NOMO-1 (cell line): ENCODE results near the gene GOLGA8K.
"Not testable (repeated sequence)": the region's sequence is repeated elsewhere in the genome, so short reads cannot be mapped to it uniquely, and the experiment has no call there.

Experiments
- DNase-seq, 2 experiments: peaks; one replicate each; lab custom pipeline; 2025; ENCODE audit not compliant: unreplicated experiment in 2 of 2; lab: John Stamatoyannopoulos, UW

GOLGA8K gene, protein sequence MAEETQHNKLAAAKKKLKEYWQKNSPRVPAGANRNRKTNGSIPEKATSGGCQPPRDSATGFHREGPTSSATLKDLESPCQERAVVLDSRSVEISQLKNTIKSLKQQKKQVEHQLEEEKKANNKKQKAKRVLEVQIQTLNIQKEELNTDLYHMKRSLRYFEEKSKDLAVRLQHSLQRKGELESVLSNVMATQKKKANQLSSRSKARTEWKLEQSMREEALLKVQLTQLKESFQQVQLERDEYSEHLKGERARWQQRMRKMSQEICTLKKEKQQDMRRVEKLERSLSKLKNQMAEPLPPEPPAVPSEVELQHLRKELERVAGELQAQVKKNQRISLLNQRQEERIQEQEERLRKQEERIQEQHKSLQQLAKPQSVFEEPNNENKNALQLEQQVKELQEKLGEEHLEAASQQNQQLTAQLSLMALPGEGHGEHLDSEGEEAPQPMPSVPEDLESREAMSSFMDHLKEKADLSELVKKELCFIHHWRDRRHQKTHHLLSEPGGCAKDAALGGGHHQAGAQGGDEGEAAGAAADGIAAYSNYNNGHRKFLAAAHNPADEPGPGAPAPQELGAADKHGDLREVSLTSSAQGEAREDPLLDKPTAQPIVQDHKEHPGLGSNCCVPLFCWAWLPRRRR

DNA sequence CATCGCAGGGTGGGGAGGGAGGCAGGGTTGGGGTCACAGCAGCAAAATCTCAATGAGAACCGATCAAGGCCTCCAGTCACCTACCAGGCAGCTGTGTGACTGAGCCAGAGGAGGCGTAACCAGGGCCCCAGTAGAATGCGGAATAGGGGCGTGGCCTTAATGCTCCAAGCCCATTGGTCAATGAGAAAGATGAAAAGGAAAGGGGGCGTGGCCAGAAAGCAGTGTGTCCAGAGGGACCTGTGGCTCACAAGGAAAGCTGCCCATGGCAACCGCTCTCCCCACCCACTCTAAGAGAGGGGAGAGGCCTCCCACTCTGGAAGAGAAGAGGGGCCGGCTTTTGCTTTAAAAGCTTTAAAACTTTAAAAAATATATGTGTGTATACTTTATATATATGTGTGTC is at the start of gene GOLGA8K:
TSS of gene GOLGA8K (minus strand) at position 101 of the 400 bp plus-strand sequence. CDS start at position 3, 98 bp downstream.
- not testable (repeated sequence) for DNase-seq

DNA sequence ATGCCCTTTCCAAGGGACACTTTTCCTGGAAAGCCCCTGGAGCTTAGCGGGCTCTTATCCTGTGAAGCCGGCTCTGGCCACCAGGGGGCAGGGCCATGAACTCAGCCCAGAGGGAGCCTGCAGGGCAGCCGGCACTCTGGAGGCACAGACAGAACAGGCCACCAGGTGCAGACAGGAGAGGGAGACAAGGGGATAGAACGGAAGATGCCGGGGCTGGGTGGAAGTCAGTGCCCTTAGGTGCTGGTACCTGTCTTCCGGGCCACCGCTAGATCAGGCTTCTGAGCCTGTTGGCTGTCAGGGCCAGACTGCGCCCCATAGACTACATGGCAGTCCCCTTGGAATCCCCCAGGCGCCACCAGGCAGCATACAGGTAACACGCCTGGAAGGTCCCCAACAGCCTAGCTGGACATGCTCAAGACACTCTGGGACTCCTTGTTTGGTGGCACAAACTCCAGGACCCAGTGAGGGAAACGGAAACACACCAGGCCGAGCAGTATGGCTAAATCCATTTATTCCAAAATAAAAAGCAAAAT is 37.4 kb upstream of the GOLGA8K start:
- DNase-seq, result not testable (repeated sequence)

DNA sequence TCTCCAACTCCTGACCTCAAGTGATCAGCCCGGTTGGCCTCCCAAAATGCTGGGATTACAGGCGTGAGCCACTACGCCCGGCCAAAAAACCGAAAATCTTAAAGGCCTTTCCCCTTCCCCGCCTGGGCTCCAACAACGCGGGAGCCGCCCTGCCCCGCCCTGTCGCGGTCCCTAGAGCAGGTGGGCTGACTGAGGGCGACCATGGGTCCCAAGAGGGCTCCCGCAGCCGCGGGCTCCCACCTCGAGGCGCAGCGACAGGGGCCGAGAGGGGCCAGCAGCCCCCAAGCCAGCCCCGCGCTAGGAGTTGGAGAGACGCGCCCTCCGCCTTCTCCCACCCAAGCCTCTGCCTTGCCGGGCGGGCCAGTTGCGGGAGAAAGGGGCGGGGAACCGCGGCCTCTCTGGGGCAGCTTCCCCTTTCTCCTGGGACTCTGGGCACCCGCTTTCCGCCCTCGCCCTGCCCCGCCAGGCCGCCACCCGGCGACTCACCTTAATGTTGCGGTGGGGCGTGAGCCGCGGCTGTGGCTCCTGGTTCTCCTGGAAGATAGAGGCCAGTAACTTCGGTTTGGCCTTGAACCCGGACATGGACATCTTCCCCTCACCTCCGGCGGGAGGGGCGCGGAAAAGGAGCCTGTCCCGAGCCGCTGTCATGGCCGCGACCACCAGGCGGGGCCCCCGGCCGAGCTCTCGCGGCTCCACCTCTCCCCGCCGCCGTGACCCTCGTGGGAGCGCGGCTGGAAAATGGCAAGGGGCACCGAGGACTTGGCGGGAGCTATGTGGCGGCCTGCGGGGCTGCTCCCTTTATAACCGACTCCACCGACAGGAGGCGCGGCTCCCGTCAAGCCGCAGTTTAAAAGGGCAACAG is 31.2 kb upstream of the GOLGA8K start:
- not testable (repeated sequence) for DNase-seq

- DNase-seq, result not testable (repeated sequence)
Measured at GRCh38 chr15:32427635-32428034, 24.5 kb upstream of the GOLGA8K start.

- DNase-seq, result not testable (repeated sequence)
Measured at GRCh38 chr15:32426511-32426910, 23.4 kb upstream of the GOLGA8K start.

- not testable (repeated sequence) for DNase-seq
Measured at GRCh38 chr15:32407903-32408302, 4.8 kb upstream of the GOLGA8K start.

DNA sequence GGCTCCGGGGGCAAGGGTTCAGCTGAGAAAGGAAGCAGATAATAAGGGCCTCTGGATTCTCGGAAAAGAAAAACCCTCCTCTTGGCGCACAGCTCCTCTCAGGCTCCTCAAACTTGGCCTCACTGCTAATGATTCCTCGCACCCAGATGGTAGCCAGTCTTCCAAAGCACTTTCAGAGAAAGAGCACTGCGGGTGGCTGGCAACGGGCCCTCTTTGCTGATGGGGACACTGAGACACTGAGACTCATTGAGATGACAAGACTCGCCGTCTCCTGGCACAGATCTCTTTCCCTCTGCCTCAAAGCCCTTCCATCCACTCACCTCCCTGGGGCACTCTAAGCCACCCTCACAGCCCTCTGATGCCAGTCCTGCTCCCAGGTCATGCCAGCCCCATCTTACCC is 6.6 kb downstream of the GOLGA8K start:
- not testable (repeated sequence) for DNase-seq

- not testable (repeated sequence) for DNase-seq
Measured at GRCh38 chr15:32394745-32395144, 8.3 kb downstream of the GOLGA8K start.

- not testable (repeated sequence) for DNase-seq
Measured at GRCh38 chr15:32388050-32388648, 14.9 kb downstream of the GOLGA8K start.

GRCh38 chr15:32385823-32386495 is 17.1 kb downstream of the GOLGA8K start:
- DNase-seq, result not testable (repeated sequence)

GRCh38 chr15:32374185-32374584 is 28.9 kb downstream of the GOLGA8K start:
- not testable (repeated sequence) for DNase-seq

GRCh38 chr15:32373707-32374106 is 29.4 kb downstream of the GOLGA8K start:
- not testable (repeated sequence) for DNase-seq

DNA sequence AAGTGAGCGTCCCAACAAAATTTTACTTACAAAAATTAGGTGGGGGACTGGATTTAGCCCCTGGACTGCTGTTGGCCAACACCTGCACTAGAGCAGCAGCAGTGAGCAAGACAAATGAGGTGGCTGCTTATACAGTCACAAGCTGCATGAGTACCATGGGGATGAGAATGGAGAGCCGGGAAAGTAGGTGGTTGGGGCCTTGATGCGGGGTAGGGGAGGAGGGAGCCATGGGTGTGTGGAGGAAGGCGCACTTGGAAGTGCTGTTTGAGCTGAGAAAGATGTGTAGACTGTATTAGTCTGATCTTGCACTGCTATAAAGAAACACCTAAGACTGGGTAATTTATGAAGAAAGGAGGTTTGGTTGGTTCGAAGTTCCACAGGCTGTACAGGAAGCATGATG is 31.0 kb downstream of the GOLGA8K start:
- DNase-seq, result not testable (repeated sequence)

GRCh38 chr15:32370526-32370925 is 32.6 kb downstream of the GOLGA8K start:
- not testable (repeated sequence) for DNase-seq

DNA sequence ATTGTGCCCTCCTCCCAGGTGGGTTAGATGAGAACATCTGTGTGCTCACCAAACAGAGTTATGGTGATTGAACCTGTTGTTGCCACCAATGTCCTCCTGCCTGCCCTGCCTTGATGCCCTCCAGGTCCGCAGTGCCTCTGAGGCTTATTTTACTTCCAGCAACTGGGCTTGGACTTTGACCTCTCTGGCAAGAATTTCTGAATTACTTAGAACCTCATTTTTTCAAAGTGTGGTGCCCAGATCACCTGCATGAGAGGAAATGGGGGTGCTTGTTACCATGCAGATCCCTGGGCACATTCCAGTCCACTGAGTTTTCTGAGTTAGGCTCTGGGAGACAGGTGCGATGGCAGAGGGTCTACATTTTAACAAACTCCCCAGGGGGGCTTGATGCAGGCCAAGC is 33.0 kb downstream of the GOLGA8K start:
- DNase-seq, result not testable (repeated sequence)

DNA sequence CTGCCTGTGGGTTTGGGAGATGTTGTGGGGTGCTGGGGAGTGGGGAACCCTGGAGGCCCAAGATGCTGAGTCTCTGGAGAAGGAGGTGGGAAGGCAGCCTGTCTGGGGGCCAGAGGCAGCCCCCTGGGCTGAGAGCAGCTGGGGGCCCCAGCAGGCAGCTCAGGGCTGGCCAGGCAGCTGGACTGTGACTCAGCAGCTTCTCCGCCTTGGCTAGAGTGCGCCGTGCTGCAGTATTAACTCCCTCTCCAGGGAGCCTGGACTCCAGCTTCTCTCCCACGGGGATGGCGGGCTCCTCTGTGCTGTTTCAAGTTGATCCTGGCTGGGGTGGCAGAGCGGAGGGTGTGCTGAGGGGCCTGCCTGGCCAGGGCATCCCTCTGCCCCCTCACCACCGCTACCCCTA is 36.6 kb downstream of the GOLGA8K start:
- DNase-seq, result not testable (repeated sequence)

DNA sequence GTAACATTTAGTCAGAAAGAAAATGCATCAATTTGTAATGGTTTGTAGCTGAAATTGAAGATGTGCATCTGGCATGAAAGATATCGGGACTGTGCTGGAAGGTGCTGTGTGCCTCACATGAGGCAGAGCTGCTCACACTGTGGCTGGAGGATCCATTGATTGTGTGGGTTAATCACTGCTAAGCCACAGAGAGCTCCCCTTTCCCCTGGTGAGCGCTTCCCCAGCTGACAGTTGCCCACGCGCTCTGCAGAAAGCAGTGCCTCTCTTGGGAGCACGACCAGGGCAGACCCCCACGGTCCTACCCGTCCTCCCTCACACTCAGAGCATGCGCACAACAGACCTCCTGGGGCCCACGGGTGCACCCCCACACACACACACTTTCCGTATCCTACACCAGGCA is 37.1 kb downstream of the GOLGA8K start:
- not testable (repeated sequence) for DNase-seq

GRCh38 chr15:32364944-32365343 is 38.1 kb downstream of the GOLGA8K start:
- not testable (repeated sequence) for DNase-seq

GRCh38 chr15:32363449-32363848 is 39.6 kb downstream of the GOLGA8K start:
- not testable (repeated sequence) for DNase-seq

DNA sequence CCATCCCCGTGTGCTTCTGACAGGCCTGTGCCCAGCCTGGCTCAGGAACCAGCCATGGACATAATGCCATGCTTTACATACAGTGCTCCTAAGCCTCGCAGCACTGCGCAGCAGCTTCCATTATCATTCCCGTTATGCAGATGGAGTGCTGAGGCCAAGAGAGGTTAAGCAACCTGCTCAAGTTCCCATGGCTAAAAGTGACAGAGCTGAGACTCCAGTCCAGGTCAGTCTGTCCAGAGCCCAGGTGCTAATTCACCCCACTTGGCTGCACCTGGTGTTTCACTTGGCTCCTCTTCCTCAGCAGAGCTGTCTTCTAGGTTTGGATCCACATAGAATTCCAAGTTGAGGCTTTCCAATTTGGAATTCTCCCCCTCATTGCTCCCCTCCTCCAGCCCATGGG is 41.4 kb downstream of the GOLGA8K start:
- DNase-seq, result not testable (repeated sequence)
